OCI-LY7 (cell line): ENCODE data around the gene MYO7A. TPM values are rescaled to one million over a fixed set of nuclear protein-coding genes. Genes with fewer than 3 reads are reported as not detected.
A peak's percentile ranks its signal among the peaks of the same experiment; 100 is the strongest.

Experiments
- BruUV-seq: library from RNA; stranded (reverse); fragments of 400-500 nt; replicated peaks from 2 replicates; lab custom pipeline; 2021; lab: Mats Ljungman, UMichigan
- CTCF ChIA-PET: fragments of 300-600 bp; sonication (Branson Sonifier 250); formaldehyde crosslinking; loops from one replicate; lab custom pipeline; 2022; ENCODE audit warnings: antibody characterized with exemption; ENCODE audit not compliant: unreplicated experiment; lab: Charles Lee
- POLR2A ChIA-PET: fragments of 300-600 bp; sonication (Branson Sonifier 250); formaldehyde crosslinking; loops from one replicate; lab custom pipeline; 2022; ENCODE audit warnings: antibody characterized with exemption; lab: Charles Lee
- DNase-seq: peaks from one replicate; pipeline ENCODE4 v3.0.0-alpha.2; 2015; ENCODE audit warnings: low spot score
- H2AFZ ChIP-seq: fragments of 200-600 bp; sonication (generic), shearing (Covaris generic); 2 replicates; pipeline ENCODE4 v1.6.1; 2014; ENCODE audit warnings: mild to moderate bottlenecking, antibody characterized with exemption, low read length, moderate library complexity
- H3K27ac ChIP-seq: fragments of 200-600 bp; sonication (generic); 2 replicates; pipeline ENCODE4 v1.5.1; 2014; ENCODE audit warnings: mixed run types, low read depth, mild to moderate bottlenecking, moderate library complexity, low read length, inconsistent platforms; ENCODE audit not compliant: poor library complexity, severe bottlenecking
- H3K36me3 ChIP-seq: fragments of 200-600 bp; sonication (generic); 2 replicates; pipeline ENCODE4 v1.6.1; 2014; ENCODE audit warnings: mild to moderate bottlenecking, antibody characterized with exemption, low read length, moderate library complexity, mixed read lengths; ENCODE audit not compliant: insufficient read depth
- H3K4me1 ChIP-seq: fragments of 200-600 bp; sonication (generic); 2 replicates; pipeline ENCODE4 v1.5.1; 2014; ENCODE audit warnings: mild to moderate bottlenecking, low read length; ENCODE audit not compliant: insufficient read depth, poor library complexity, severe bottlenecking
- H3K4me2 ChIP-seq: fragments of 200-600 bp; sonication (generic); 2 replicates; pipeline ENCODE4 v1.6.1; 2014; ENCODE audit warnings: mild to moderate bottlenecking, low read length
- H3K4me3 ChIP-seq: fragments of 200-600 bp; sonication (generic); 2 replicates; pipeline ENCODE4 v1.5.1; 2014; ENCODE audit warnings: mild to moderate bottlenecking, low read depth, low read length; ENCODE audit not compliant: poor library complexity, severe bottlenecking
- H3K79me2 ChIP-seq: fragments of 200-600 bp; sonication (generic); 2 replicates; pipeline ENCODE4 v1.6.1; 2016; ENCODE audit warnings: low read depth, mild to moderate bottlenecking, low read length, moderate library complexity, mixed read lengths; ENCODE audit not compliant: insufficient read depth
- H3K9me2 ChIP-seq: fragments of 200-600 bp; sonication (generic); 2 replicates; pipeline ENCODE4 v1.6.1; 2016; ENCODE audit warnings: mild to moderate bottlenecking, low read length, mixed read lengths; ENCODE audit not compliant: insufficient read depth
- H3K9me3 ChIP-seq: fragments of 200-600 bp; sonication (generic); 2 replicates; pipeline ENCODE4 v1.6.1; 2014; ENCODE audit warnings: mild to moderate bottlenecking, mixed run types, low read length, mixed read lengths
- H4K20me1 ChIP-seq: fragments of 200-600 bp; sonication (generic); 2 replicates; pipeline ENCODE4 v1.6.1; 2014; ENCODE audit warnings: mild to moderate bottlenecking, antibody characterized with exemption, low read length, moderate library complexity, mixed read lengths; ENCODE audit not compliant: insufficient read depth
- CTCF ChIP-seq: fragments of 200-600 bp; sonication (generic); conservative IDR thresholded peaks from 2 replicates; pipeline ENCODE4 v1.5.1; 2014; ENCODE audit warnings: mild to moderate bottlenecking, antibody characterized with exemption, low read length, moderate library complexity, mixed read lengths
- EZH2phosphoT487 ChIP-seq: fragments of 200-600 bp; sonication (generic); IDR thresholded peaks from 2 replicates; pipeline ENCODE4 v1.6.1; 2018; ENCODE audit warnings: low read depth, borderline replicate concordance, mild to moderate bottlenecking, mixed run types, antibody characterized with exemption, low read length, moderate library complexity, mixed read lengths
- intact Hi-C: fragments of 100-400 bp; cut with micrococcal nuclease; formaldehyde crosslinking; loops from one replicate; pipeline ENCODE4 v1.10.0; 2022; ENCODE audit not compliant: unreplicated experiment
- total RNA-seq, 2 experiments: library from RNA; depleted of rRNA in 1 of 2; stranded (reverse); fragments of >200 nt in 1 of 2; shearing (Covaris generic) in 1 of 2; gene quantifications; 2 replicates each; pipeline ENCODE4 v1.2.3, GENCODE V29; 2014 to 2022

Gene MYO7A
- total RNA-seq, 2 experiments from 2014 or later, result not detected

DNA sequence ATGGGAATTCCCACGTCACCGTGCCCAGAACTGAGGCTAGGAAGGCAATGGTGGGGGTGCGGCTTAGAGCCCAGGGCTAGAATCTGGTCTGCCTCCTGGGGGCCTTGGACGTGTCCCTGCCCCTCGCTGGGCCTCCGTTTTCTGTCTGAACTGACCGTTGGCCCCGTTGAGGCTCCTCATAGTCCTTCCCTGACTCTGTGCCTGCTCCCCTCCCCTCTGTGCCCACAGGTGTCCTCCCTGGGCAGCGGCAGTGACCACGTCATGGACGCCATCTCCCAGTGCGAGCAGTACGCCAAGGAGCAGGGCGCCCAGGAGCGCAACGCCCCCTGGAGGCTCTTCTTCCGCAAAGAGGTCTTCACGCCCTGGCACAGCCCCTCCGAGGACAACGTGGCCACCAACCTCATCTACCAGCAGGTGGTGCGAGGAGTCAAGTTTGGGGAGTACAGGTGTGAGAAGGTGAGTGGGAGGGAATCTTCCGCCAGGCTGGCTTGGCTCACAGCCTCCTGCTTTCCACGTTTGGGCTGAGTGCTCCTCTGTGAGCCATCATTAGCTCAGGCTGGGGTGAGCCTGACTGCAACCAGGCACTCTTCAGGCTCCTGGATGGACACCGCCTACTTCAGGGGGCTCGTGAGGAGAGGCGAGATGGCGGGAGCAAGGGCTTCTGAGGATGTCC lies 63.9 kb downstream of the MYO7A start:
- Histone ChIP-seq H3K4me1 (no peaks in the 10 kb centered on the region), H3K9me3 (no peaks in the 10 kb centered on the region), H2AFZ (no peak overlapping the region), H3K27ac (no peak overlapping the region), H3K4me3 (no peak overlapping the region), H3K36me3 (no peaks in the 10 kb centered on the region), H3K9me2 (no peaks in the 10 kb centered on the region), H4K20me1 (no peaks in the 10 kb centered on the region), H3K79me2 (no peaks in the 10 kb centered on the region), H3K4me2 (no peak overlapping the region)
- ChIA-PET CTCF (no interaction called here), POLR2A (no interaction called here)
- intact Hi-C loops, result no loop called here
- peak; percentile 23 for DNase-seq
- TF ChIP-seq EZH2phosphoT487, result no peak
- TF ChIP-seq CTCF, result peak; percentile 68
- no TSS peak for BruUV-seq

GRCh38 chr11:77193167-77193566 lies 65.1 kb downstream of the MYO7A start:
- no peaks in the 10 kb centered on the region for H3K9me2 ChIP-seq
- no peak overlapping the region for H3K4me3 ChIP-seq
- H2AFZ ChIP-seq, result no peak overlapping the region
- H3K27ac ChIP-seq, result no peak overlapping the region
- H3K4me1 ChIP-seq, result no peaks in the 10 kb centered on the region
- DNase-seq, result no peak
- no peak overlapping the region for H3K4me2 ChIP-seq
- H3K36me3 ChIP-seq, result no peaks in the 10 kb centered on the region
- intact Hi-C loops, result no loop called here
- TF ChIP-seq EZH2phosphoT487 (no peak), CTCF (no peak)
- no peaks in the 10 kb centered on the region for H4K20me1 ChIP-seq
- no TSS peak for BruUV-seq
- CTCF ChIA-PET, result no interaction called here
- no peaks in the 10 kb centered on the region for H3K9me3 ChIP-seq
- POLR2A ChIA-PET, result no interaction called here
- H3K79me2 ChIP-seq, result no peaks in the 10 kb centered on the region

- Histone ChIP-seq H3K79me2 (no peaks in the 10 kb centered on the region), H3K27ac (no peak overlapping the region), H3K9me2 (no peaks in the 10 kb centered on the region), H2AFZ (no peak overlapping the region), H3K4me2 (no peak overlapping the region), H3K36me3 (no peaks in the 10 kb centered on the region), H4K20me1 (no peaks in the 10 kb centered on the region), H3K4me3 (no peak overlapping the region), H3K9me3 (no peaks in the 10 kb centered on the region), H3K4me1 (no peaks in the 10 kb centered on the region)
- no peak for TF ChIP-seq EZH2phosphoT487
- TF ChIP-seq CTCF, result no peak
- BruUV-seq, result no TSS peak
- ChIA-PET POLR2A (no interaction called here), CTCF (no interaction called here)
- no peak for DNase-seq
- intact Hi-C loops, result no loop called here
These were observed 66.1 kb downstream of the MYO7A start for GRCh38 chr11:77193911-77194830.
